GM19238 (cell line): ENCODE measurements around the gene ARHGEF33.
"Not testable (repeated sequence)": the region's sequence is repeated elsewhere in the genome, so short reads cannot be mapped to it uniquely, and the experiment has no call there.

ENCODE experiments used
- DNase-seq: peaks from one replicate; pipeline ENCODE4 v3.0.0; 2011; ENCODE audit warnings: low spot score; ENCODE audit not compliant: insufficient read length

The ARHGEF33 gene

DNA sequence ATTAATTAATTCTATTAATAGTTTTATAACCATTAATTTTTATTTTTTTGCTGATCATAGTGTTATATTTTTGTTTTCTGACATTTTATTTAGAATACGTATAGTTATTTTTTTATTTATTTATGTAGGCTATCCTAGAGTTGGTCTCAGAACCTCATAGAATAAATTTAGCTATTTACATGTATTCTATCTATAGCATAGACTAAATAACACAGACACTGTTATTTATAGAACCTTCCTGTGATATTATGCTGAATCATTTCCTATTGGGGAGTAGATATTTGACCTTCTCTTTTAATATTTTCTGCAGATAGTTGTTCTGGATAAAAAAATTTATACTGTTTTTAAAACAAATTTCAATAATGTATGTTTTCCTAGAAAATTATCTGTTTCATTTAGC, 20.2 kb downstream of the ARHGEF33 start:
- no peak for DNase-seq

- no peak for DNase-seq
These were observed 21.5 kb downstream of the ARHGEF33 start for GRCh38 chr2:38911191-38911590.

DNA sequence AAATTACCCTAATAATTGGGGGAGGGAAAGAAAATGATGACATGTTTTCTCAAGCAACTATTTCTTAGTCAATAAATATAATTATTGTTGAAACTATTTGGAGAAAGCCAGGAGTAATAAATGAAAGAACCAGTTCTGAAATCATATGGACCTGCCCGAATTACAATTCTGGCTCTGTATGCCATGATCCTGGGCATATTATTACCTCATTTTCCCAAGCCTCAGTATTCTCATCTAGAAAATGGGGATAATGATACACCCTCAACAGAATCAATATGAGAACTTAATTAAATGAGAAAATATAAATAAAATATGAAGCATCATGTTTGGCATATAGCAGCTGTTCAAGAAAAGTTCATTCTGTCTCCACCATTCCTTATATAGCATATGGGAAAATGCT, 22.9 kb downstream of the ARHGEF33 start:
- no peak for DNase-seq

DNA sequence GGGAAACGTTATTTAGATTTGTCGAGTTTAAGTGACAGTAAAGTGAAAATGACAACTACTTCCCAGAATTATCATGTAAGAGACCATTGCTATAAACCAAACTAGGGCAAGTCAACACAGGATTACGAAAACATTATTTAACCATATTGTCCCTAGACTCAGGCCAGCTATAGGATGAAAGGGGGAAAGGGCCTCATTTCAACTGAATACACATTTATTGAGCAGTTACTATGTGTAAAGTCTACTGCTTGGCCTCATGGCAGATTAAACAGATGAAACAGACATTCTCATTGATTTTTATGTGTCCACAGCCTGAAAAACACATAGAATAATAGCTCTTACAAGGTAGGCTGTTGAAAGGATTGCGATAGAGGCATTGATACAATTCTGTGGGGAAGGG, 32.7 kb downstream of the ARHGEF33 start:
- DNase-seq: no peak

GRCh38 chr2:38922902-38923301, 33.2 kb downstream of the ARHGEF33 start:
- no peak for DNase-seq

DNA sequence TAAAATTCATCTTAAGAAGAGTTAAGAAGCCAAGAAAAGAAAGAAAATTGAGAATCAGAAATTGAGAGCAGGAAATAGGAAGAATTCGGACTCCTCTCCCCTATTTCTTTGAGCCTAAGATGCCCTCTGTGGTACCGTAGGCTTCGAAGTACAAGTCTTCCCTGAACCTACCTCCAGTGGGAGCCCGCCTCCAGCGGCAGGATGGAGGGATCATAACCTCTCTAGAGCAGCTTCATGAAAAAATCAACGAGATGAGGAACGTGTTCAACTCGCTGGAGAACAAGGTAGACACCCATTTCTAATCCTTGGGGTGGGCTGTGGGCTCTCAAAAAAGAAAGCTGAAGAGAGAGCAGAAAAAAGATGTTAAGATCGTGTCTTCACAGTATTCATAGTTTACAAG, 36.3 kb downstream of the ARHGEF33 start:
- no peak for DNase-seq

DNA sequence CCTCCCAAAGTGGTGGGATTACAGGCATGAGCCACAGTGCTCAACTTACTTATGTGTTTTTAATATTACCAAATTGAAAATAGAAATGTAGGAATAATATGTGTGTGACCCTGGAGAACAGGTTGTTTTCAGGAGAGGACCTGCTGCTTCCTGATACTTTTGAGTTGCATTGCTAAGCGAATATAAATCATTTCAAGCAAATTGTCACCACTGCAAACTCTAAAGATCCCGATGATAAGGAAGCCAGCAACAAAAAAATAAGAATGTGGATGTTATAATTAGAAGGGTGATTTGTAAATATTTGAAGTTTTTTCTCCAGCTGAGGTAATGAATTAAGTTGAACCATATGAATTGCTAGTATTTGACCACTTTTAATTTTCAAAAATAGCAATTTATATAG, 40.9 kb downstream of the ARHGEF33 start:
- no peak for DNase-seq

DNA sequence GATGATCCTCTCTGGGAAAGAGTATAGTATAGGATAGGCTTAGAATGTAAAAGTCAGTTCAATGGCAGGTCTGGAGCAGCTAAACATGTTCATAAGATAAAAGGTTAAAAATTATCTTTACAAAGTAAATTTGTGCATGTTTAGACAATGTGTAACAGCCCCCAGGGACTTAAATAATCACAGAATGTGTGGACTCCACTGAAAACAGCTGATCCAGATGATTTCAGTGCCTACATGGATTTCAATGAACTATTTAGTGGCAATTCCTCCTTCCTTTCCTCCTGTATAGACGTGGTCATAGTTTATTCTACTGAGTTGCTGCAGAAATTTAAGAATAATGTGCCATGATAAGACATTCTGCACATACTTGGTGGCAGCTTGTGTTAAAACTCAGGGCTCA, 42.9 kb downstream of the ARHGEF33 start:
- DNase-seq: no peak

DNA sequence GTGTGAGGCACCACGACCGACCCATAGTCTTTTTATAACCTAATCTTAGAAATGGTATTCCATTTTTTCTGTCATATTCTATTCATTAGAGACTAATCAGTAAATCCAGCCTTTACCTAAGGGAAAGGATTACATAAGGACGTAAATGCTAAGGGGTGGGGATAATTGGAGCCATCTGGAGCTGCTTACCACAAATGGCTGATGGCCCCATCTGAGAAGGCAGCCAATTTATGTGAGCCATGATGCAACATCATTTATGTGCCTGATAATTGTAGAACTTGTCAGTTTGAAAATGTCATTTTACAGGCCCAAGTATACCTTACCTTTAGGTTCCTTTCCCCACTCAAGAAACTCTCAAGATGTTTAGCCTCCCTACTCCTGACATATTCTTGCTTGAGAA, 44.0 kb downstream of the ARHGEF33 start:
- no peak for DNase-seq

- DNase-seq: no peak
These were observed 45.1 kb downstream of the ARHGEF33 start for GRCh38 chr2:38934742-38935141.

DNA sequence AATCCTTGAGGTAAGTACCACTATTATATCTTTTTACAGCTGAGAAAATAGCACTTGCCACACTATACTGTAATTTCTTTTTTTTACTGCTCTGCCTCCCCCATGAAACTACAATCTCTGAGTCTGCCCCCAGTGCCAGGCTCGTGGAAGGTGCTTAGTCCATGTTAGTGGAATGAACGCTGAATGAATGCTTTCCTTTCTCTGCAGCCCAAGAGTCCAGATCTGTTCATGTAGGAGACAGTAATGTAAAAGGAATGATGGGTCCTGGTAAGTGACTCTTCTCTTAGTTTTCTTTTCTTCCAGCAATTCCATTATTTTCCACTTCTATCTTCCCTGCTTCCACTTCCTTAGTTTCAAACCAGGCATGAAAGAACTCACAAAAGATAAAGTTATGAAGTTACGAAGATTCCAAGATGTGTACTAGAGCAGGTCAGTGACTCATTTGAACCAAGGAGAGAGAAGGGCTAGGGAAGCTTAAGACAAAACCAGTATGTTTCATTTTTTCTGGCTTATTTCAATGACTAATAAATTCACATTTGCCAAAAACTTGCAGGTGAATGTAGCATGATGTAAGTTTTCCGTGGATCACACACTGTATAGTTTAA, 46.0 kb downstream of the ARHGEF33 start:
- no peak for DNase-seq

- DNase-seq: not testable (repeated sequence)
These were observed 46.8 kb downstream of the ARHGEF33 start for GRCh38 chr2:38936516-38936915.

DNA sequence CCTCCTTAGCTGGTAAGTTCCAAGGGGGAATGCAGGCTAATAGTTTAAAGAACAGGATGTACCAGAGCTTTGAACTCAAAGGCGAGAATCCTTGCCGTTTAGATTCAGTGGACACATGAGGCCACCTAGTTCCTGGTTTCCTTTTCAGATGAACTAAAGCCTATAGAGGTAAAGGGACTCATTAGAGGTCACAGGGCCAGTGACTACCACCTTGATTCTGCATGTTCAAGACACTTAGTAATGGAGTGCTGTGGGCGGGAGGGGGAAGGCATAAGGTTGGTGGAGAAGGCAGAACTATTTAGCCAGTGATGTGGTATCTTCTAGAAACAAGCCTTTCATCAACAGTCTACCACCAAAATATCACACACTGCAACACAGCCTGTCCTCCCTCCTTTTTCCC, 47.9 kb downstream of the ARHGEF33 start:
- no peak for DNase-seq

- DNase-seq: no peak
These were observed 51.1 kb downstream of the ARHGEF33 start for GRCh38 chr2:38940746-38941145.

- no peak for DNase-seq
These were observed 54.1 kb downstream of the ARHGEF33 start for GRCh38 chr2:38943784-38944183.

DNA sequence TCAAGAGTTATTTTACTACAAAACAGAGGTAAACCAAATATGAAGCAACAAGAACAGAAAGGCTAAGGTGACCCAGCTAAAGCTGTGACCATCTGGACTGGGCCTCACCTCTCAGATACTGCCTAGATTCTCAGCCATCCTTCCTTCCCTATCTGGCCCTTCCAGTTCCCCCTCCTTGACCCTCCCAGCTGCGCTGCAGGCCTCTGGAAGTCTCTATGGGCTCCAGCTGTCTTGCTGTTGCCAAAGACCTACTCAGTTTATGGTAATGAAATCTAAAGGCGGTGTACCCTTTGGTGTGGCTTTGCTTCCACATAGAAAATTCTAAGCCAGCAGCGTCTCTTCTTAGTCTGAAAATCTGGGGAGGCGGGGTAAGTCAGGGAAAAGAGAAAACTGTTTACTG, 55.7 kb downstream of the ARHGEF33 start:
- no peak for DNase-seq

GRCh38 chr2:38945911-38946310, 56.2 kb downstream of the ARHGEF33 start:
- DNase-seq: no peak

- DNase-seq: peak; percentile 47
These were observed 57.9 kb downstream of the ARHGEF33 start for GRCh38 chr2:38947241-38948239.

DNA sequence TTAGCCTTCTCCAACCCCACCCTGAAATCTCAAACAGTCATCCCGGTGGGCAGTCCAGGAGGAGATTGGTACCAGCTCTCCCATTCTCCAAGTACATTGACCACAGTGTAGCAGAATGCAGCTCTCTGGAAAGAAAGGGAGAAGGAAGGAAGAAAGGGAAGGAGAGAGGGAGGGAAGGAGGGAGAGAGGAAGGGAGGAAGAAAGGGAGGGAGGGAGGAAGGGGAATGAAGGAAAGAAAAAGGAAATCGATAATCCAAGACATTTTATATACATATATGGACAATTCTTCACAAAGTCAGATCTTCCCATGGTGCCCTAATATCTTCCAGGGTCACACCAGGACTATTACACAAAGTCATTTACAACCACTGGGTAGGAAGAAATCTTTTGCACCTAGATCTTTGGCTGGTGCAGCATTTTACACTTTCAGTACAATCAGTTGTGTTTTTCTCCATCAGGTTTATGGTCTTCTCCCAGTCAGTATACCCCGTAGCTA, 58.8 kb downstream of the ARHGEF33 start:
- DNase-seq: no peak

- DNase-seq: no peak
These were observed 59.3 kb downstream of the ARHGEF33 start for GRCh38 chr2:38948995-38949394.

DNA sequence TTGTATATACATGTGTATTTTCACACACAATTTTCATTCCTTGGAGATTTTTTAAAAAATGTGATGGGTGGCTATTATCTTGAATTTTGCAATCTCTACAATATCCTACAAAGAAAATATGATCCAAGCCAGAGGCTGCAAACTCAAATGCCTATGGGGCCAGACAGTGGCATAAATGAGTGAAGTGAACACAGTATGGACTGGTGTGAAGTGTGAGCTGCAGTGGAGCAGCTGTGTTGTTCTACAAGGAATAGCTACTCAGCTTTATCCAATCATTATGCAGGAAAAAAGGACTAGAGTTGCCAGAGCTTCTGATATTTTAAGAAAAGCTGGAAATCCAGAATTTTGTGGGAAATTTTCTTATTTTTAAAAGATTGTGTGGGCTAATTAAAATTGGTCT, 62.1 kb downstream of the ARHGEF33 start:
- DNase-seq: no peak

DNA sequence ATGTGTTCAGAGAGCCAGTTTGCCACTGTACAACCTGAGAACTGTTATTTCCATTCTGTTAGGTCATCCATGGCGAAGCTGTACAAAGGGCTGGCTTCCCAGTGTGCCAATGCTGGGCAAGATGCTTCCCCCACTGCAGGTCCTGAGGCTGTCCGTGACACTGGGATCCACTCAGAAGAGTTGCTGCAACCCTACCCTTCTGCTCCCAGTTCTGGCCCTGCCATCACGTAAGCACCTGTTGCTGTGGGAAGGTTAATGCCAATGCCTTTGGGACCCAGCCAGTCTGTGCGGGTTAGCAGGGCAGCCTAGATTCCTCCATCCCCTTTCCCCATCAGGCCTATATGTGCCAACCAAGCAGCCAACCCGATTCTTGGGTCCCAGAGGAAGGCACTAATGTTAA, 68.3 kb downstream of the ARHGEF33 start:
- DNase-seq: no peak

GRCh38 chr2:38959466-38959865, 69.8 kb downstream of the ARHGEF33 start:
- no peak for DNase-seq
